Measurements from ENCODE around the gene TANK.

TANK gene

DNA sequence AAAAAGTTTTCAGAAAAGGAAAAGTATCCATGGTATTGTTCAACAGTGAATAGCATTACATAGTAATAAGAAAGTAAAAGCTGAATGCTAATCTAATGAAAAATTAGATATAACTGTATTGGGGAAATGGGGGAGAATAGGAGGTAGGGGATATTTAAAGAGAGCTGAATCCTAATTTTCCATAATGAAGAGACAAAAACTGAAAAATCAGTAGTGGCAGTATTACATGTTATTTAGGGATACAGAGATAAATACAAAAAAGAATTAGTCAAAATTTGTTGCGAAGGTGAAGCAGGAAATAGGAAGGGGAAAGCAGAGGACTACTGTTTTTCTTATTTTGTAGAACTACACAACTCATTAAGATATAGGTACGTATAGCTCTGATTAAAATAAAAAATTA is 9.1 kb downstream of the TANK start:
- no peak overlapping the region for H3K18ac ChIP-seq (ENCODE audit: low read depth in 1 of 2, low read length in 2 of 2)
- H2BK120ac ChIP-seq (ENCODE audit: low read depth, low read length) = no peak overlapping the region
- no peak overlapping the region for H2BK15ac ChIP-seq (ENCODE audit: low read depth, poor library complexity, severe bottlenecking)
- no peaks in the 10 kb centered on the region for H3K9me3 ChIP-seq (ENCODE audit: control insufficient read depth, low read length)
- H4K91ac ChIP-seq (ENCODE audit: low read length) = no peak overlapping the region
- H3K36me3 ChIP-seq (ENCODE audit: control insufficient read depth in 1 of 2, insufficient read depth in 2 of 2, low read depth in 1 of 2, low read length in 2 of 2) = peaks cover 0 to 38% of the 10 kb centered on the region in 2 experiments
- H3K14ac ChIP-seq (ENCODE audit: low read length in 2 of 2) = no peak overlapping the region
- no peak overlapping the region for H2BK5ac ChIP-seq (ENCODE audit: low read depth, low read length, poor library complexity, severe bottlenecking)
- H4K8ac ChIP-seq (ENCODE audit: low read length) = no peak overlapping the region
- no peak overlapping the region for H3K27ac ChIP-seq (ENCODE audit: low read length, poor library complexity, severe bottlenecking)
- WGBS = no CpG with 5 or more reads among the region's 2 CpGs
- no peak overlapping the region for H2AFZ ChIP-seq (ENCODE audit: low read depth, low read length)
- H2BK12ac ChIP-seq (ENCODE audit: low read length in 2 of 2) = no peak overlapping the region
- no peak overlapping the region for H3K9ac ChIP-seq (ENCODE audit: low read length)
- H3K4me1 ChIP-seq (ENCODE audit: control insufficient read depth, insufficient read depth, low read depth, low read length) = peaks cover 5% of the 10 kb centered on the region
- H3K4me3 ChIP-seq (ENCODE audit: insufficient read depth in 1 of 2, low read depth in 1 of 2, low read length in 2 of 2) = no peak overlapping the region
- no peak overlapping the region for H3K23ac ChIP-seq (ENCODE audit: low read length in 2 of 2)
- no peaks in the 10 kb centered on the region for H3K27me3 ChIP-seq (ENCODE audit: control insufficient read depth in 1 of 2, insufficient read depth in 1 of 2, low read length in 2 of 2)
- no peak overlapping the region for H3K4ac ChIP-seq (ENCODE audit: low read depth in 1 of 2, low read length in 2 of 2)
- peaks cover 10% of the 10 kb centered on the region for H3K79me1 ChIP-seq (replicated peaks; ENCODE audit: low read length, poor library complexity, severe bottlenecking)
- no peak overlapping the region for H2AK5ac ChIP-seq (ENCODE audit: low read length, severe bottlenecking)
- H3K4me2 ChIP-seq (ENCODE audit: low read length, poor library complexity, severe bottlenecking) = no peak overlapping the region
- no peak for DNase-seq

DNA sequence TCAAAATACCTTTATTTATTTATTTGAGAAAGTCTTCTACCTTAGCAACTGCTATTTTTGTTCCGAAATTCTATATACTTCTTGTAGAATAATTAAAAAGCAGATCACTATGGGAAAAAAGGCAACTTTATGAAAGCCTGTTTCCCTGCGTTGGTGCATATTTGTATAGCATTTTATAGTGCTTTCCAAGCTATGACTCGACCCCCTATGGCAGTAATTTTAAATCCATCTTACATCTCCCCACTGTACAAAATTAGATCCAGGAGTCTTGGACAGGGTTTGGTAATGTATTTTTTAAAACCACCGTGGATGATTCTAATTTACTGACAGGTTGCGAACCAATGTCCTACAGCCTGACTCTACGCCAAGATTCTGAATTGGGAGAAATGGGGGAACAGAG is 10.1 kb downstream of the TANK start:
- no peak overlapping the region for H3K23ac ChIP-seq (ENCODE audit: low read length in 2 of 2)
- H3K9me3 ChIP-seq (ENCODE audit: control insufficient read depth, low read length) = no peaks in the 10 kb centered on the region
- H3K18ac ChIP-seq (ENCODE audit: low read depth in 1 of 2, low read length in 2 of 2) = no peak overlapping the region

DNA sequence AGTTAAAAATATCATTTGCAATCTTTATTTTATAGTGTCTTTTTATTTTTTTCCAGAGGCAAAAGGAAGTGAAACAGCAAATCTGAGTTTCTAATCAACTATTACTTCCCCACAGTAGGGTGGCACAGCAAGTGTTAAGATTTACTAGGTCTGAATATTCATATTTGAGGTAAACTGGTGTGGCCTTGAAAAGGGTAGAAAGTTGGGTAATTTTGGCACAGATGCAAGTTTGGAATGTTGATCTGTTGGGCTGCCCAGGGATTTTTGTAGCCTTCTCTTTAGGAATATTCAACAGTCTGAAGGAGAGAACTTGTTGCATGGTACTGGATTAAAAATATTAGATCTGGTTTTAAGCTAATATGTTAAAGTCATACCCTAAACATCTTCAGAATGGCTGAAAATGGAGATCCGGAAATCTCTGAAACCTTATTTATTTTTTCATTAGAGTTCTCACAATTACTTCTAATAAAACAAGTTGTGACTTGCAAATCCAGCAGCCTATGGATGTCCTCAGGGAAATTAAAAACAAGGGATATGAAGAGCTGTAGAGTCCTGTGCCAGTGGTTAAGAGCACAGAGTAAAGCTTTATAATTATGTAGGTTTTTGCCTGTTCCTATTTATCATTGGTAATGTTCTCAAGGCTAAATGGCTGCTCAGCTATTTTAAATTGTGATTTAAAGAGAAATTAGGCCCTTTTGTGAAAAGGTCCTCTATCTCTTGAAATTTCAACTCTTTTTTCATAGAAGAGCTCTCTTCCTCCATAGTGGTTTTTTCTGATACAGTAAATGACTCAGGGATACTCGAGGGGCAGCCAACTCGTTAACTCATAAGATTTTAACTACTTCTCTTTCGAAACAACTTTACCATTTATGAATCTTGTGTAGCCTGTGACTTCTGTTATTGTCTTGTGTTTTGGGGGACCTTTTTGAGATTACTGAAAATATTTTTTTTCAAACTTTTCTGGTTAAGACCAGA is 11.0 kb downstream of the TANK start:
- H3K23ac ChIP-seq (ENCODE audit: low read length in 2 of 2) = no peak overlapping the region

More for the DNA sequence above, 10.1 kb downstream of the TANK start:
- no peak overlapping the region for H4K91ac ChIP-seq (ENCODE audit: low read length)
- H2AFZ ChIP-seq (ENCODE audit: low read depth, low read length) = no peak overlapping the region
- peaks cover 10% of the 10 kb centered on the region for H3K79me1 ChIP-seq (replicated peaks; ENCODE audit: low read length, poor library complexity, severe bottlenecking)
- H3K27ac ChIP-seq (ENCODE audit: low read length, poor library complexity, severe bottlenecking) = no peak overlapping the region
- no peak overlapping the region for H2BK15ac ChIP-seq (ENCODE audit: low read depth, poor library complexity, severe bottlenecking)
- peaks cover 0 to 45% of the 10 kb centered on the region in 2 experiments for H3K36me3 ChIP-seq (ENCODE audit: control insufficient read depth in 1 of 2, insufficient read depth in 2 of 2, low read depth in 1 of 2, low read length in 2 of 2)
- H2BK5ac ChIP-seq (ENCODE audit: low read depth, low read length, poor library complexity, severe bottlenecking) = no peak overlapping the region
- H3K27me3 ChIP-seq (ENCODE audit: control insufficient read depth in 1 of 2, insufficient read depth in 1 of 2, low read length in 2 of 2) = no peaks in the 10 kb centered on the region
- H3K4me1 ChIP-seq (ENCODE audit: control insufficient read depth, insufficient read depth, low read depth, low read length) = peaks cover 5% of the 10 kb centered on the region
- H3K4me2 ChIP-seq (ENCODE audit: low read length, poor library complexity, severe bottlenecking) = no peak overlapping the region
- 94% methylated on average over 2 of the region's 6 CpGs for WGBS
- no peak overlapping the region for H2BK120ac ChIP-seq (ENCODE audit: low read depth, low read length)
- no peak for DNase-seq
- peak overlapping the region in 1 of 2 experiments; percentile 48 for H3K4me3 ChIP-seq (ENCODE audit: insufficient read depth in 1 of 2, low read depth in 1 of 2, low read length in 2 of 2)
- peak overlapping the region; percentile 70 for H3K9ac ChIP-seq (ENCODE audit: low read length)
- H2AK5ac ChIP-seq (ENCODE audit: low read length, severe bottlenecking) = no peak overlapping the region
- H3K4ac ChIP-seq (ENCODE audit: low read depth in 1 of 2, low read length in 2 of 2) = no peak overlapping the region
- H3K14ac ChIP-seq (ENCODE audit: low read length in 2 of 2) = no peak overlapping the region
- no peak overlapping the region for H4K8ac ChIP-seq (ENCODE audit: low read length)
- no peak overlapping the region for H2BK12ac ChIP-seq (ENCODE audit: low read length in 2 of 2)

DNA sequence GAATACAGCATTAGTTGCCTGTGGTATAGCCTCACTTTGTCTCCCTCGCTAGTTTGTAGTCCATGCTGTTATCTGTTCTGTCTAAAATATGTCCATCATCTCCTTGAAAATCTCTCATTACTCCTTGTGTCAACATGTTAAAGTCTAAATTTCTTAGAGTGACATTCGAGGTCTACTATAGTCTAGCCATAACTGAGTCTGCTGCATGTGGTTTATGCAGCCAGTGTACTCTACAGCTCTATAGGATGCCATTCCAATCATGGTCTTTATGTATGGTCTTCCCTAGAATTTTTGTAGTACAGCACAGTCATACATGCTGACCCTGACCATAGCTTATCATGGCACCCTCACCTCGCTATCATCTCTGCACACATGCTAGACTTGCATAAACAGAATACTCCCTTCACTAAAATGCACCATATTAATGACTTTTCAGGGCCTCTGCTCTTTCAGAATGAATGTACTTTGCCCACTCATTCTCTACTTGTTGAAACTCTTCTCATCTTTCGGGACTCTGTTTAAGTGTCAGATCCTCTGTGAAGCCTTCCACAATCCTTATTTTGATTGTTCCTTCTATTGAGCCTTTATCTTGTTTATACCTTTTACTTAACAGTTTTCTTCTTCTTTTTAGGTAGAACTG is 12.8 kb downstream of the TANK start:
- DNase-seq = no peak
- H3K4me2 ChIP-seq (ENCODE audit: low read length, poor library complexity, severe bottlenecking) = no peak overlapping the region

More for the DNA sequence above, 11.0 kb downstream of the TANK start:
- Histone ChIP-seq H3K79me1 (replicated peaks; ENCODE audit: low read length, poor library complexity, severe bottlenecking) (peaks cover 12% of the 10 kb centered on the region), H3K4me1 (ENCODE audit: control insufficient read depth, insufficient read depth, low read depth, low read length) (peaks cover 5% of the 10 kb centered on the region), H2BK5ac (ENCODE audit: low read depth, low read length, poor library complexity, severe bottlenecking) (no peak overlapping the region), H3K14ac (ENCODE audit: low read length in 2 of 2) (no peak overlapping the region), H4K8ac (ENCODE audit: low read length) (no peak overlapping the region), H3K18ac (ENCODE audit: low read depth in 1 of 2, low read length in 2 of 2) (no peak overlapping the region), H2AFZ (ENCODE audit: low read depth, low read length) (no peak overlapping the region), H3K4me2 (ENCODE audit: low read length, poor library complexity, severe bottlenecking) (no peak overlapping the region), H3K27ac (ENCODE audit: low read length, poor library complexity, severe bottlenecking) (no peak overlapping the region), H3K36me3 (ENCODE audit: control insufficient read depth in 1 of 2, insufficient read depth in 2 of 2, low read depth in 1 of 2, low read length in 2 of 2) (peaks cover 0 to 46% of the 10 kb centered on the region in 2 experiments), H4K91ac (ENCODE audit: low read length) (no peak overlapping the region), H2BK120ac (ENCODE audit: low read depth, low read length) (no peak overlapping the region), H2BK12ac (ENCODE audit: low read length in 2 of 2) (no peak overlapping the region), H3K9ac (ENCODE audit: low read length) (peak overlapping the region; percentile 70), H3K4ac (ENCODE audit: low read depth in 1 of 2, low read length in 2 of 2) (no peak overlapping the region), H2BK15ac (ENCODE audit: low read depth, poor library complexity, severe bottlenecking) (no peak overlapping the region), H3K27me3 (ENCODE audit: control insufficient read depth in 1 of 2, insufficient read depth in 1 of 2, low read length in 2 of 2) (no peaks in the 10 kb centered on the region), H2AK5ac (ENCODE audit: low read length, severe bottlenecking) (no peak overlapping the region), H3K9me3 (ENCODE audit: control insufficient read depth, low read length) (no peaks in the 10 kb centered on the region), H3K4me3 (ENCODE audit: insufficient read depth in 1 of 2, low read depth in 1 of 2, low read length in 2 of 2) (peak overlapping the region in 1 of 2 experiments; percentile 48)
- 100% methylated on average over 1 of the region's 4 CpGs for WGBS
- DNase-seq = no peak

More for the DNA sequence above, 12.8 kb downstream of the TANK start:
- Histone ChIP-seq H3K4ac (ENCODE audit: low read depth in 1 of 2, low read length in 2 of 2) (no peak overlapping the region), H2BK120ac (ENCODE audit: low read depth, low read length) (no peak overlapping the region), H2BK12ac (ENCODE audit: low read length in 2 of 2) (no peak overlapping the region), H4K8ac (ENCODE audit: low read length) (no peak overlapping the region), H3K23ac (ENCODE audit: low read length in 2 of 2) (no peak overlapping the region), H3K9ac (ENCODE audit: low read length) (no peak overlapping the region), H2BK15ac (ENCODE audit: low read depth, poor library complexity, severe bottlenecking) (no peak overlapping the region), H3K4me1 (ENCODE audit: control insufficient read depth, insufficient read depth, low read depth, low read length) (no peaks in the 10 kb centered on the region), H3K18ac (ENCODE audit: low read depth in 1 of 2, low read length in 2 of 2) (no peak overlapping the region), H3K27me3 (ENCODE audit: control insufficient read depth in 1 of 2, insufficient read depth in 1 of 2, low read length in 2 of 2) (no peaks in the 10 kb centered on the region), H4K91ac (ENCODE audit: low read length) (no peak overlapping the region), H3K36me3 (ENCODE audit: control insufficient read depth in 1 of 2, insufficient read depth in 2 of 2, low read depth in 1 of 2, low read length in 2 of 2) (peaks cover 0 to 50% of the 10 kb centered on the region in 2 experiments), H3K14ac (ENCODE audit: low read length in 2 of 2) (no peak overlapping the region), H2AK5ac (ENCODE audit: low read length, severe bottlenecking) (no peak overlapping the region), H3K79me1 (replicated peaks; ENCODE audit: low read length, poor library complexity, severe bottlenecking) (peaks cover 12% of the 10 kb centered on the region), H3K27ac (ENCODE audit: low read length, poor library complexity, severe bottlenecking) (no peak overlapping the region), H2BK5ac (ENCODE audit: low read depth, low read length, poor library complexity, severe bottlenecking) (no peak overlapping the region), H3K4me3 (ENCODE audit: insufficient read depth in 1 of 2, low read depth in 1 of 2, low read length in 2 of 2) (no peak overlapping the region), H3K9me3 (ENCODE audit: control insufficient read depth, low read length) (no peaks in the 10 kb centered on the region), H2AFZ (ENCODE audit: low read depth, low read length) (no peak overlapping the region)
- over 99% methylated on average over 4 of the region's 4 CpGs for WGBS

All from mesenchymal stem cell (in vitro differentiated cells and primary cell).